HG02981 (cell line): ENCODE data around the gene CASK.
A peak's percentile ranks its signal among the peaks of the same experiment; 100 is the strongest.
"Not testable (repeated sequence)": the region's sequence is repeated elsewhere in the genome, so short reads cannot be mapped to it uniquely, and the experiment has no call there.

ENCODE experiments used
- ATAC-seq: cut with Tn5 transposase; IDR thresholded peaks from one replicate; pipeline ENCODE4 v1.9.1; 2021; ENCODE audit warnings: mild to moderate bottlenecking, moderate library complexity; ENCODE audit not compliant: unreplicated experiment

The CASK gene

DNA sequence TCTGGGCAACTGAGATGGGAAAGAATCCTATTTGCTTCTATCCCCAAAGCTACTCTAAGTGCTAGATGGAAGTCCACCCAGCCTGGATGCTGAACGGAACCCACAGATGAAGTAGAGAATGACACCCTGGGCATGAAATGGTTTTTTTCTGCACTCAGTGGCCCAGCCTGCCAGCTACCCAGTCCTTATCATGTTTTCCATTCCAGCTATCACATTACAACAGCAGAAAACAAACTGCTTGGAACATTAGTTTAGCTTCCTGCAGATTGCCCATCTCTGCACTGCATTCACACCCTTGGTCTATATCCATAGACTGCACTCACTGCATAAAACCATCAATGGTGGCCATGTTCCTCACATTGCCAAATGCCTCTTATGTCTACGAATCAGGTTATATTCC lies 397.1 kb downstream of the CASK start:
- ATAC-seq = no peak

DNA sequence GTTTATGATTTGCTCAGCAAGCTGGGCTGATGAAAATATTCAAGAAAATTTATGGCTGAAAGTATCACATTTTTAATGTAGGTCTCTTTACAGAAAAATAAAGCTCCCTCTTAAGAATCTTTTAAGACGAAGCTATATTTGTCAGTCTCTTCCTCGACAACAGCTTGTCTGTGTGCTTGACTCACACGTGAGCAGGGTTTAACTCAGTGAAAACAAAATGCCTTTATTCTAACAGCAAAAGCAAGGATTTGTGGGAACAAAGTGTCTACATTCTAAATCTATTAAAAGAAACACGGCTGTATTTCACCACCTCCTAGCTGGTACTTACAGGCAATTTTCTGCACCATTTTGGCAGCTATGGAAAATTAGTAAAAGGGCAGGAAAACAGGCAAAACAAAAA lies 400.7 kb downstream of the CASK start:
- ATAC-seq = no peak

DNA sequence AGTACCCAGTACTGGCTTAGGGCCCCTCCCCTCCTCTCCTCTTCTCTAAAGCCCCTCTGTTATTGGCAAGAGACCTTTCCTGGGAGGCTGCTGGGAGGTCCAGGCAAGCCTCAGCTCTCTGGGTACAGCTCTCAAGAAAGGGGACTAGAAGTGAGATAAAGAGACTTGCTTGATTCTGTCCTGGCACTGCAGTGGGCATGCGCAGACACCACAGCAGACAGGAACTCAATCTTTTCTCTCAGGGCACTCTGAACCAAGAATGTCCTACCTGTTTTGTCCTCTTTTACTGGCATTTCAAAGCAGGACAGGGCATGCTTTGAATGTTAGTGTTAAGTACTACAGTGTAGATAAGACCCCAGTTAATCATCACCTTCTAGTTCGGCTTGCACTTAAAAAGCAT lies 401.3 kb downstream of the CASK start:
- no peak for ATAC-seq

DNA sequence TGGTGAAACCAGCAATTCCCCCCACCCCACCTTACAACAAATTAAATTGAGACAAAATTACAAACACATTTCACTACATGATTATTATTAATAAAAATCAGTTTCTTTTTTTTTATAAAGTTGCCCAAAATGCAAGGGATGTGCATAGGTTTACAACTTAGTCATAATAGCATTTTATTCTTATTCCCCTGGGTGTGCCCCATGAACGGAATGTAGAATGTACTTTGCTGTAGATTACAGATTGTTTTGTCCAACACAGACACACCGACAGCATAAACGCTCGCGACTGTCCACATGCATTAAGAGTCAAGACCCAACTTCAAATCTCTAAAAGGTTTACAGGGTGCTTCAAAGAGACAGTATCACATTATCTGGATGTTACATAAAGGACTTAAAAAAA lies 403.9 kb downstream of the CASK start:
- ATAC-seq = no peak

DNA sequence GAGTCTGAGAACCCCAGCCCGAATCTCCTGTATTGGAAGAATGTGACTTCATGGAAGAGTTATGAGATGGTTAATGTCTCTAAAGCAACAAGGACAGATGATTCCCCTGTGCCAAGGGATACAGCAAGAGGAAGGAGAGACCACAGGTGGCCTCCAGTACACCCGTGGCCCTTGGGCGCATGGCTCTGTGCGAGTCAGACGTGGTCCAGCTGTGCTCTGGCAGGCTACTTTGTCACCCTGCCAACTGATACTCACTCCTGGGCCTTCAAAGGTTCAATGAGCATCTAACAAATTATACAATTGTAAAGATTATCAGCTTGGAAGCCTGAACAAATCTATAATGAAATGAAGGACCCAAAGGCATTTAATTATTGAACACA lies 404.5 kb downstream of the CASK start:
- ATAC-seq = no peak

DNA sequence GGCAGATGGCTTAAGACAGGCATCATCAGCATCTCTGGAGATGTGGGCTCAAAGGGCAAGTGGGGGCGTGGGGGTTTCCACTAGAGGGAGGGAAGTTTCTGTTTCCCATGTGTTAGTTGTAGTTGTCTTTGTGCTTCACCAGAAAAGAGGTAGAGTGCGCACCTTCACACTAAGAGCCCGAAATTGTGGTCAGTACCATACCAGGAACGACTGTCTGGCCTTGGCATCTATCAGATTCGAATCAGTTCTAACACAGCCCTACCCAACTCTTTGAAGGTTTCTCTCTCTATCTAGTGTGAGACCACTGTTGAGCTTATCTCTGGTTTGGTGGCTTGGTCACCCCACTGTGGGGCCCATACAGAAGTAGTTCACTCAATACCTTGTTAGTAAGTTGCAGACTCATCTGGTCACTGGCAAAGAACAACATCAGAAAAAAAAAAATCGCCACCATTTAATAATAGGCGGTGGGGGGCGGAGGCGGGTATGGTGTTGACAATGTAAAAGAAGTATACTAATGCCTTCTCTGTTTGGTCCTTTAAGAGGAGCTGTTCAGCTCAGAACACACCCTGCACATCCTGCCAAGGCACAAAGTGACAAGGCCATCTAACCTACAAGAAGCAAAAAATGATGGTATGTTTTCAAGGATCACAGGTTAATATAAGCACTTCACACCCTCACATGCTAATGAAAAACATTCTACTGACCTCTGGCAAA lies 405.1 kb downstream of the CASK start:
- no peak for ATAC-seq

DNA sequence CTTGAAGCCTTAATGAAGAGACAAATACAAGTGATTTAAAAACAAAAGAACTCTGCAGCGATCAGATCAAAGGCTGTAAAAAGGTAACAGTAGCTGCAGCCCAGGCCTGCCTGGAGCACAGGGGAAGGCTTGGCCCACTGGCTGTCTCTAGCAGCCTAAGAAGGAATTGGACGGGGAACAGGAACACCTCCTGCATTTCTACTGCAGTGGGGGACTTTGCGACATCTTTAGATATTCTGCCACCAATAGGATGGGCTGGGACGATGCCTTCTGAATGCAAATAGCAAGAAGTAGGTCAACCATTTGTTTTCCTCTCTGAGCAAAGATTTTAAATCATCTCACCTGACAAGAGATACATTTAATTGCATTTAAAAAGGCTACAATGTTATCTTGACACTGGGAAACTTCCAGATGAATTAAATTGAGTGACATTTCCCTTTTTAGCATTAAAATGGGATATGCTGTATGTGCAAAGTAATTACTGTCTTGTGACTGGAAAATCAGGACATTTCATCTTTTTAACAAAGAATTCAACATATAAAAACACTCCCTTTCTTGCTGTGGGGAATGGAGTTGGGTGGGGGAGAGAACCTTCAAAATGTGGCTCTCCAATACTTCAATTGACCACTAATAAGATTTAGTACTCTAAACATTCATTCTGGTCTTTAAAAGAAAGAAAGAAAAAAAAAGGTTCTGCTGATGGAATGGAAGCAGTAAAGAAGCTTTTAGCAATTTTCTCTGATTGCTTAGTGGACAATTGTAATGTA lies 406.2 kb downstream of the CASK start:
- no peak for ATAC-seq

DNA sequence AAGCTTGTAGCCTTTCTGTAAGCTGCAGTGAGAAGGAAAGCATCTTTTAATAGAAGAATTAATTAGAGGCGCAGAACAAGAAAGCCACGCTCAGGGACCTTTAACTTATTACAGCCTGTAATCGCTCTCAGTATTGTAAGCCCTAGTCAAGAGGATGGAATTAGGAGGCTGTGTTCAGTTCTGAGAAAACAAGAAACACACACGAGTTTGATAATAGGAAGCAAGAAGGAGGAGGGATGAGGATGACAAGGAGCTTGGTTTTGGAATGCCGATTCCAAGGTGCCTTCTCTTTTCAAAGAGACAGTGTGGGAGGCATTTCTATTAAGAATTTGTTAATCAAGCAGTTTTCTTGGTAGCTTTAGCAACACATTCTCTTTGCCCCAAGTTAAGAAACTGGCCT lies 406.9 kb downstream of the CASK start:
- ATAC-seq = no peak

DNA sequence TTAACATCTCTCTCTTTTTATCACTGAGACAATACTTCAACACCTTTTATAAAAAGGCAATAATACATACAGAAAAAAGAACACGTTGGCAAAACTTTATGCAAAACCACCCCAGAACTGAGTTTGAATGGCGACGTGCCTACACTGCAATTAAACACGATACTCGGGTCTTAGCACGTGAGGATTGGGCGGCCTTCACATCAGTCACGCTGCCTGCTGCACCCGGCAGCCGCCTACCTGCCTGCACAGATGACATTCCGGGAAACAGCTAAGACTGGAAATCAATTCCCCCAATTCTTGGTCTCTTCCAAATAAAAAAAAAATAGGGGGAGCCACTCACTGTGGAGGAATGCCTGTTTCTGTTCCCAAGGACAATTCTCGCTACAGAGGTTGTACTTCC lies 408.0 kb downstream of the CASK start:
- no peak for ATAC-seq

DNA sequence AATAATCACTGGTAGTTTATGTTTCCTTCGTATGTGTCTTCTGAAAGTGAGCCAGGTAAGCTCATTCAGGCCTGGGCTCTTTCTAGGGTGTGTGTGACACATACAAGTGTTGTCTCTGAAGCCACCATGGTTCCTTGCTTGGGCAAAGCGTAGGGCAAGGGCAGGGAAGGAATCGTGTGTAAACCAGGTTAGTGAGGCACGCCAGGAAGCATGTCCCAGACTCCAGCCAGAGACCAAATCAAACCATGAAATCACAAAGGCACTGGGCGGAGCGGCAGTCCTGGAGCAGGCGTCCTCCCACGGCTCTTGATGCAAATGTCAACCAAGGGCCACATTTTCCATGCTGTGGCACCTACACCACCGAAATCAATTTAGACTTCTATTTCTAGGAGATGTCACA lies 409.2 kb downstream of the CASK start:
- ATAC-seq = no peak

DNA sequence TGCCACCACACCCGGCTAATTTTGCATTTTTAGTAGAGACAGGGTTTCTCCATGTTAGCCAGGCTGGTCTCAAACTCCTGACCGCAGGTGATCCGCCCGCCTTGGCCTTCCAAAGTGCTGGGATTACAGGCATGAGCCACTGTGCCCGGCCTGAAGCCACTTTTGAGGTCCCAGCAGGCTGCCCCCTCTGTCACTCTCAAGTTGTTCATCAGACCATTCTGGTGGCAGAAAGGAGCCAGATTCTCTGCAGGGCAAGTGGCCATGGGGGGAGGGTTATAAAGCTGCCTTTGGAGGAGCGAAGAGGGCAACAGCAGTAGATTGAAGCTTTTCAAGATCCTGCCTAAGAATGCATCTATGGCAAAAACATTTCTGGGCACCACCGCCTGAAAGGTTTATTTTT lies 410.5 kb downstream of the CASK start:
- not testable (repeated sequence) for ATAC-seq

DNA sequence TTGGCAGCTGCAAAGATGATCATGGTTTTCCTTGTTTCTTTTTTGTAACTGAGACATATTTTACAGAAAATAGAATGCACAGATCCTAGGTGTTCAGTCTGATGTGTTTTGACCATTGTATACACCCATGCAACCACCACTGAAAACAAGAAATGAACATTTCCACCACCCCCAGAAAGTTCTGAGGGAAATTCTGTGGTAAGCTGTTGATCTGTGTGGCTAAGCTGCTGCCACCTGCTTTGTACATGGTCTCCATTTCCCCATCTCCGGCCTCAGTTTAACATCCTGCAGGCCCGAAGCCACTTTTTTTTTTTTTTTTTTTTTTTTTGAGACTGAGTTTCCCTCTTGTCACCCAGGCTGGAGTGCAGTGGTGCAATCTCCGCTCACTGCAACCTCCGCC lies 411.0 kb downstream of the CASK start:
- ATAC-seq = peak; percentile 89

DNA sequence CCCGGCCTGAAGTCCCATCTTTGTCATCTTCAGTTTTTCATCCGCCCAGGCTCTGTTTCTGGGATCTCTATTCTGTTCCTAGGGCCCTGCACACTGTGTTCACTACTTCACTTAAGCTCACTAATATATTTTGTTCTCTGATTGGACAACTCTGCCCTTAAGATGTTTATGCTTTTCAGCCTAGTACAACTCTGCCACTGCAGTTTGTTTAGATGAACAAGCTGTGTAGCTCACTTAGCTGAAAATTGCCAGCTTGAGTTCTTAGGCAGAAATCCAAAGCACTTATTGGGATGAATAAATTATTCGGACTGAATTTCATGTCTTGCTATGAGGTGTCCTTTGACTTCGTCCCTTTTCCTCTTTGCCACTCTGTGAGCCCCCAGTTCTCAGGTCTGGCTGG lies 415.4 kb downstream of the CASK start:
- ATAC-seq = no peak

DNA sequence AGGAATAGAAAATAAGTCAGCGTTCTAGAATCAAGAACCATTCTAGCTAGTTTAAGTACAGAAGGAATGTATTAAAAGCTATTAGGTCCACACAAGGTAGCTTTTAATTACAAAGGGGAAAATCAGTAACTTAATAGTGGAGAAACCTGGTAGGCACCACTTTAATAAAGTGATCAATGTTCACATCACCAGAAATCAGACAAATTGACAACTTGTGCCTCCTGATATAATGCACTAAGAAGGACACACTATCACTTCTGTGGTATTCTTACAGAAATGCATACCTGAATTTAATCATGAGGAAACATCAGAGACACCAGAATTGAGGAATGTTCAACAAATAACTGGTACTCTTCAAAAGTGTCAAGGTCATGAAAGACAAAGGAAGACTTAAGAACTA lies 421.4 kb downstream of the CASK start:
- no peak for ATAC-seq

DNA sequence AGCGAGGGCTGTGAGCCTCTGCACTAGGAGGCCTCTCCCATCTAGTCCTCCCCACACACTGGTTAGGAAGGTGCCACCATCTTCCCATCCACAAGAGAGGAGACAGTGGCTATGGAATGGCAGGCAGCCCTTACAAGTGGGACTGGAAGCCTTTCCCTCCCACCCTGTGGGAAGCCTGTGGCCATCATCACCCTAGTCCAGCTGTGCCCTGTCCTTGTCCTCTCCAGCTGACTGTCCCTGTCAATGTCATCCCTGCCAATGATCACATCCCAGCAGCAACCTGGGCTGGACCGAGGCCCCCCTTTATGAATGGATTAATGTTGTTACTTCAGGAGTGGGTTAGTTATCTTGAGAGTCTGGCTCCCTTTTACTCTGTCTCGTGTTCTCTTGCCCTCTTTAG lies 423.4 kb downstream of the CASK start:
- ATAC-seq = no peak

DNA sequence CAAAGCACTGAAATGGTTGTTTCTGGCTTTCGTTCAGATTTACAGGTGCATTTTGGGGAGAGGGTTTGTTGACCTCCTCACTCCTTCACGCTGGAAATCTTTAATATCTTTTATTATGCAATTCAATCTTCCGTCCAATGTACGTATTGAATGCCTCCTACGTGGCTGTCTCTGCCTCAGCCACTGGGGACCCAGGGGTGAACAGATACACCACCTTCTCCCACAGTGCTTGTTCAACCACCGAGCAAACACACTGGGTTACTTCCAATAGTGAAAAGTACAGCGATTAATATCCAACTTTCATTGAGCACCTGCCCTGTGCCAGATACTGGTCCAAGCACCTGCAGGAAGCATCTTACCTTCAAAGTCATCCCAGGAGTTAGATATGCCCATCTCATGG lies 424.2 kb downstream of the CASK start:
- ATAC-seq = no peak

DNA sequence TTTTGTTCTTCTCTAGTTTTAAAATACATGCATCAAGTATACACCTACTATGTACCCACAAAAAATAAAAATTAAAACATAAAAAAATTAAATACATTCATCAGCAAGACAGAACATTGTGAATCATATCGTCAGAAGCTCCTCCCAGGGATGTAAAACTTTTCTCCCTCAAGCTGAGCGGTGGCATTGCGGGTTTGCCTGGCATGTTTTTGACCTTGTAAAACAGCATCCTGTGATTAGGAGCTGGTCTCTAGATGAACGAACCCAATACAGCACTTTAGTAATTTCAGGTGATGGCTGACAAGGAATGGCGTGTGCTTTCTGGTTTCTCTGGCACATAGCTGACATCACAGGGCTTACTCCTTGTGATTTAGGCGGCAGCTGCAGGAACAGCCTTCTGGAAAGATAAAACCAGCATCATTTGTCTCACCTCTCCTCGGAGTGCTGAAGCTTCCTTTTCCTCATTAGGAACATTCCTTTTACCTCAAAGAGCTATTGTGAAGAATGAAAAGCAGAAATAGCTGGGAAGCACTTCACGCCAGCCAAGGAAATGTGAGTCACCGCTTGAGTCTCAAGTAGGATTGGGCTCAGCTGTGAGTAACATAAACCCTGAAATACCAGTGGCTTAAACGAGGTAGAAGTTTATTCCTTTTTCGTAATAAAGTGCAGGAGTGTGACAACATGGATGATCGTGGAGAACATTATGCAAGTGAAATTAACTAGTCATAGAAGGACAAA lies 431.9 kb downstream of the CASK start:
- no peak for ATAC-seq

DNA sequence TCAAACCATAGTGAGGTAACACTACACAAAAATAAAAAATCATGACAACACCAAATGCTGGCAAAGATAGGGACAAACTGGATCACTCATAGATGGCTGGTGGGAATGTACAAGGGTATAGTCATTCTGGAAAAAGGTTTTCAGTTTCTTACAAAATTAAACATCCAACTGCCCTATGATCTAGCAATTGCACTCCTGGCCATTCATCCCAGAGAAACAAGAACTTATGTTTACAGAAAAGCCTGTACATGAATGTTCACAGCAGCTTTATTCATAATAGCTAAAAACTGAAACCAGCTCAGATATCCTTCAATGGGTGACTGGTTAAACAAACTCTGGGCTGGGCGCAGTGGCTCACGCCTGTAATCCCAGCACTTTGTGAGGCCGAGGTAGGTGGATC lies 432.9 kb downstream of the CASK start:
- no peak for ATAC-seq

DNA sequence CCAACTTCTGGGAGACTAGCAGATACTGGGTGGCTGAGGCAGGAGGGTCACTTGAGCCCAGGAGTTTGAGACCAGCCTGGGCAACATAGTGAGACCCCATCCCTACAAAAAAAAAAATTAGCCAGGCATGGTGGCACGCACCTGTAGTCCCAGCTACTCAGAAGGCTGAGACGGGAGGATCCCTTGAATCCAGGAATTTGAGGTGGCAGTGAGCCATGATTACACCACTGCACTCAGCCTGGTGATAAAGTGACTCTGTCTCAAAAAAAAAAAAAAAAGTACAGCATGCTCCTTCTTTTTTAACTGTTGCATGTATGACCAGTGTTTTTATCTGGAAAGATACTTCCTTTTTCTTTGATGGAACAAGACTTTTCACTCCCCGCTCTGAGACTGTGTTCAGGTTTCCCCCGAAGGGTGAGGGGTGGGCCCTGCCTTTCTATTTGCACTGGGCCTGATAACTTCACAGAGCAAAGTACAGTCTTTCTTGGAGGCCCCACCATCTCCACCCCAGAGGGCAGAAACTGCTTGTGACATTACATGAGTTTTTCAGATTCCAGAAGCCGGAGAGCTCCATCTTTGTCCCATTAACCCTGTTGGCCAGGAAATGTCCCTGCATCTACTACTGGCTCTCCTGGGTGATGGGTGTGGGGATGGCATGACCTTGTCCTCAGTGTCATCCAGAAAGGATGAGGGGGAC lies 441.1 kb downstream of the CASK start:
- no peak for ATAC-seq

DNA sequence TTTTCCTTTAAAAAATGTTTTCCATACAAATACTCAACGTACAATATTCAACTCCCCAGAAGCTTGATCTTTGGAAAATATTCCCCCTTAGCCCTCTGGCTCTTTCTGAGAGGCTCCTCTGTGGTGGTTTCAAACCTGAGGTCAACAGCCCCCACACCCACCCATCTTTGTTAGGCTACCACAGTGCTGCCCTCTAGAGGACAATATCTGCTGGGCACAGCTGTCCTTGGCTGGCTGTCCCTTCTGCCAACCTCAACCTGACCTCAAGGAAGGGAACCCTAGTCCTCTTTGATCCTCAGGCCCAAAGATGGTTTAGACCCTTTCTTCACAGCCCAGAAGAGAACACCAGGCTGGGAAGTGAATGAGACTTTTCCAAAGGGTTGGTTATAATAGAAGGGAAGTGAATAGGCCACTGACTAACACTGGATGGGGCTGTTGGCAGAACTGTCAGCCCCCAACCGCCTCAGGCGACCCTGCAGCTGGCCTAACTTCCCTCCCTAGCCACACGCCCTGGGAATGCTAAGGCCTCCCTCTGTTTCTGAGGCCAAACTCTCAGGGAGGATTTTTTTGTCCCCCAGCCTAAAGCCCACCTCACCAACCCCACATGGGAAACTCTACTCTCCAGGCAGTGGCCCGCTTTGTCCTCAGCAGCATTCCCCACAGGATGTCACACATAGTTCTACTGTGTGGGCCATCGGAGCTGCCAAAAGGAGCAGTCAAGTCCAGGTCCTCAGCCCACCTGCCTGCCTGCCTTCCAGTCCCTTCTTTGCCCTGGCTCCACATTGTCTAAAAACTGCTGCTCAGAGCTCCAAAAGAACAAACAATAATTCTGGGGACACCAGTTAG lies 441.9 kb downstream of the CASK start:
- ATAC-seq = no peak
